Type B pancreatic cell (in vitro differentiated cells): ENCODE results near the gene ENPP1. TPM values are rescaled to one million over a fixed set of nuclear protein-coding genes. Genes with fewer than 3 reads are reported as not detected.
"Not testable (repeated sequence)": the region's sequence is repeated elsewhere in the genome, so short reads cannot be mapped to it uniquely, and the experiment has no call there.

Experiments used
- DNase-seq: peaks from one replicate; pipeline ENCODE4 v3.0.0; 2021; ENCODE audit warnings: mixed read lengths; ENCODE audit not compliant: unreplicated experiment; ENCODE audit errors: extremely low spot score
- H3K27ac Mint-ChIP-seq: 2 replicates; pipeline ENCODE4 v1.8.0; 2021; ENCODE audit warnings: mild to moderate bottlenecking, mixed read lengths
- H3K27me3 Mint-ChIP-seq: 2 replicates; pipeline ENCODE4 v1.8.0; 2021; ENCODE audit warnings: mixed read lengths
- H3K36me3 Mint-ChIP-seq: 2 replicates; pipeline ENCODE4 v1.8.0; 2021; ENCODE audit warnings: mixed read lengths
- H3K4me1 Mint-ChIP-seq: one replicate; pipeline ENCODE4 v1.8.0; 2021; ENCODE audit warnings: mixed read lengths; ENCODE audit not compliant: unreplicated experiment
- H3K4me3 Mint-ChIP-seq: 2 replicates; pipeline ENCODE4 v1.8.0; 2021; ENCODE audit warnings: mild to moderate bottlenecking, mixed read lengths
- H3K9me3 Mint-ChIP-seq: 2 replicates; pipeline ENCODE4 v1.8.0; 2021; ENCODE audit warnings: mixed read lengths
- total RNA-seq: library from RNA; stranded (reverse); gene quantifications from 2 replicates; pipeline ENCODE4 v1.2.1, GENCODE V29; 2021; ENCODE audit warnings: low replicate concordance
- TF ChIP-seq, protein P1 (sequence below): fragments of 200-600 bp; sonication (generic); conservative IDR thresholded peaks from 2 replicates; pipeline ENCODE4 v1.5.0; 2021; ENCODE audit warnings: antibody characterized with exemption, mild to moderate bottlenecking

The ENPP1 gene
- total RNA-seq, 1 donor from 2014 or later = 13.4 TPM

GRCh38 chr6:131897621-131898020, 89.8 kb downstream of the ENPP1 start:
- Mint-ChIP-seq H3K4me1 (no peaks in the 10 kb centered on the region), H3K27ac (no peak overlapping the region), H3K27me3 (peaks cover 22% of the 10 kb centered on the region), H3K4me3 (no peak overlapping the region), H3K9me3 (peaks cover 18% of the 10 kb centered on the region), H3K36me3 (peaks cover 3% of the 10 kb centered on the region)
- TF ChIP-seq, protein P1, sequence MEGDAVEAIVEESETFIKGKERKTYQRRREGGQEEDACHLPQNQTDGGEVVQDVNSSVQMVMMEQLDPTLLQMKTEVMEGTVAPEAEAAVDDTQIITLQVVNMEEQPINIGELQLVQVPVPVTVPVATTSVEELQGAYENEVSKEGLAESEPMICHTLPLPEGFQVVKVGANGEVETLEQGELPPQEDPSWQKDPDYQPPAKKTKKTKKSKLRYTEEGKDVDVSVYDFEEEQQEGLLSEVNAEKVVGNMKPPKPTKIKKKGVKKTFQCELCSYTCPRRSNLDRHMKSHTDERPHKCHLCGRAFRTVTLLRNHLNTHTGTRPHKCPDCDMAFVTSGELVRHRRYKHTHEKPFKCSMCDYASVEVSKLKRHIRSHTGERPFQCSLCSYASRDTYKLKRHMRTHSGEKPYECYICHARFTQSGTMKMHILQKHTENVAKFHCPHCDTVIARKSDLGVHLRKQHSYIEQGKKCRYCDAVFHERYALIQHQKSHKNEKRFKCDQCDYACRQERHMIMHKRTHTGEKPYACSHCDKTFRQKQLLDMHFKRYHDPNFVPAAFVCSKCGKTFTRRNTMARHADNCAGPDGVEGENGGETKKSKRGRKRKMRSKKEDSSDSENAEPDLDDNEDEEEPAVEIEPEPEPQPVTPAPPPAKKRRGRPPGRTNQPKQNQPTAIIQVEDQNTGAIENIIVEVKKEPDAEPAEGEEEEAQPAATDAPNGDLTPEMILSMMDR = no peak
- DNase-seq = no peak

- no peak overlapping the region for H3K27ac Mint-ChIP-seq
- peaks cover 32% of the 10 kb centered on the region for H3K27me3 Mint-ChIP-seq
- H3K36me3 Mint-ChIP-seq = peaks cover 3% of the 10 kb centered on the region
- H3K4me3 Mint-ChIP-seq = no peak overlapping the region
- H3K9me3 Mint-ChIP-seq = peaks cover 18% of the 10 kb centered on the region
- no peak for DNase-seq
- TF ChIP-seq, protein P1 = no peak
- no peaks in the 10 kb centered on the region for H3K4me1 Mint-ChIP-seq
These were observed 90.9 kb downstream of the ENPP1 start for GRCh38 chr6:131898718-131899117.

DNA sequence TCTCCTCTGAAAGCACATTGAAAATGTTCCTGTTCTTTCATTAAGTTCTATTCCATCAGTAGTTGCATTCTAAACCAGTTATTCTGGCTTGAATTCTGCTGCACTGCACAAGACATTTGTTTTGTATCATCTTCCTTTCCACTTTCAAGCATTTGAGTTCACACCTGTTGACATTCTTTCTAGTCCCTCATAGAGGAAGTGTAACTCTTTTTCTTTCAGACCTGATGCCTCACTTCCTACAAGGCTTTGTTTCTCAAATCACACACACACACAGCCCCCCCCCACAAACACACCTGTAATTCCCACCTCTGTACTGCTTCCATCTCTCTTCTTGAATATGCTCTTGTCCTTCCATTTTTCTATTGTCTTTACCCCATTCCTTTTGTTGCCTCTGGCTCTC, 92.4 kb downstream of the ENPP1 start:
- H3K27me3 Mint-ChIP-seq = peaks cover 47% of the 10 kb centered on the region
- peak overlapping the region; percentile 75 for H3K27ac Mint-ChIP-seq
- H3K4me3 Mint-ChIP-seq = peak overlapping the region; percentile 40
- peaks cover 18% of the 10 kb centered on the region for H3K9me3 Mint-ChIP-seq
- DNase-seq = no peak
- peaks cover 3% of the 10 kb centered on the region for H3K36me3 Mint-ChIP-seq
- H3K4me1 Mint-ChIP-seq = no peaks in the 10 kb centered on the region
- TF ChIP-seq, protein P1 = no peak

- peaks cover 50% of the 10 kb centered on the region for H3K27me3 Mint-ChIP-seq
- DNase-seq, H3K27ac Mint-ChIP-seq, H3K4me3 Mint-ChIP-seq, H3K4me1 Mint-ChIP-seq, H3K36me3 Mint-ChIP-seq: not testable (repeated sequence)
- peaks cover 18% of the 10 kb centered on the region for H3K9me3 Mint-ChIP-seq
These were observed 93.6 kb downstream of the ENPP1 start for GRCh38 chr6:131901326-131901873.

GRCh38 chr6:131903734-131904133, 95.9 kb downstream of the ENPP1 start:
- H3K27ac Mint-ChIP-seq, H3K4me3 Mint-ChIP-seq, DNase-seq, H3K4me1 Mint-ChIP-seq, H3K36me3 Mint-ChIP-seq, H3K9me3 Mint-ChIP-seq: not testable (repeated sequence)
- H3K27me3 Mint-ChIP-seq = peaks cover 53% of the 10 kb centered on the region

- H3K4me3 Mint-ChIP-seq, H3K9me3 Mint-ChIP-seq, DNase-seq, H3K4me1 Mint-ChIP-seq, H3K27ac Mint-ChIP-seq, H3K36me3 Mint-ChIP-seq: not testable (repeated sequence)
- peaks cover 27% of the 10 kb centered on the region for H3K27me3 Mint-ChIP-seq
These were observed 101.0 kb downstream of the ENPP1 start for GRCh38 chr6:131908787-131909186.

- DNase-seq = peak; percentile 79
- TF ChIP-seq, protein P1 = peak; percentile 91
- Mint-ChIP-seq H3K9me3 (no peaks in the 10 kb centered on the region), H3K4me3 (no peak overlapping the region), H3K36me3 (no peaks in the 10 kb centered on the region), H3K27me3 (peaks cover 19% of the 10 kb centered on the region), H3K4me1 (no peaks in the 10 kb centered on the region), H3K27ac (no peak overlapping the region)
These were observed 101.8 kb downstream of the ENPP1 start for GRCh38 chr6:131909408-131910218.
